K562 (cell line): ENCODE data around the gene TRAIP.

ENCODE experiments used
- CTCF ChIP-seq, 3 experiments: IDR thresholded peaks in 2 of 3; conservative IDR thresholded peaks in 1 of 3; 2 replicates each; pipeline ENCODE4 v1.5.1; 2011 to 2012; ENCODE audit warnings: low read length in 3 of 3, mild to moderate bottlenecking in 3 of 3, control low read depth in 2 of 3, improper control_type of control experiment in 1 of 3, inconsistent platforms in 1 of 3, low read depth in 1 of 3, mixed read lengths in 1 of 3, moderate library complexity in 1 of 3; ENCODE audit not compliant: insufficient read depth in 2 of 3
- YY1 ChIP-seq, 3 experiments: IDR thresholded peaks; 2 replicates each; pipeline ENCODE4 v1.6.1; 2011; ENCODE audit warnings: low read length in 2 of 3, mild to moderate bottlenecking in 2 of 3, moderate library complexity in 2 of 3, borderline replicate concordance in 1 of 3, control low read depth in 1 of 3, low read depth in 1 of 3; ENCODE audit not compliant: insufficient read depth in 3 of 3, insufficient replicate concordance in 2 of 3, control insufficient read depth in 1 of 3, insufficient read length in 1 of 3; ENCODE audit errors: extremely low read depth in 1 of 3
- ZNF12 ChIP-seq: sonication (generic); formaldehyde crosslinking; IDR thresholded peaks from 2 replicates; pipeline ENCODE4 v1.4.0; 2020; ENCODE audit warnings: mild to moderate bottlenecking, missing genetic modification reagents
- ZNF280B ChIP-seq: fragments of 250-450 bp; sonication (Bioruptor Pico); IDR thresholded peaks from 2 replicates; pipeline ENCODE4 v1.5.1; 2021; ENCODE audit warnings: mild to moderate bottlenecking

DNA sequence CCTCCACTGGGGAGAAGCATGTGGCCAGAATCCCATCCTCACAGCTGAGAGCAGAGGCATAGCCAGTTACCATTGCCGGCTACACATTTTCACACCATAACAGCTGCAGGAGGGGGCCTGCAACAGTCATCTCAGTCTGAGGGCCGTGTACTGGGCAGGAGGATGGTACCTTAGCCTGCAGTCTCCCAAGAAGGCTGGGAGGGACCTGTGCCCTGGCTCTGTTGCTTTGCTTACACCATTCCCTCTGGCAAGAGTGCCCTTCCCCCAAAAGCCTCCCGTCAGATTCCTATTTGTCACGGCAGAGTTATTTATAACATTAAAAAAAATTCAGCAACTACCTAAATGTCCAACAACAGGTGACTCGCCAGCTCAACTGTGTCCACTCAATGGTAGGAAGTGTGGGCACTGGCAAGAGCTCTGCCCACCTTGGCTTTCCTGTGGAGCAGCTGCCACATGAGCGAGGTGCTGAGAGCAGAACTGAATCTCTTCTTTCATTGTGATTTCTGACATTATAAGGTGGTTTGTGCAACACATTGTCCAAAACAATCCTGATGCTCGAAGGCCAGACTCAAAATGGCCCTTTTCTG, 8.9 kb upstream of the TRAIP start:
- TF ChIP-seq YY1 (IDR thresholded peaks at IDR 0.05; ENCODE audit: borderline replicate concordance in 1 of 3, control insufficient read depth in 1 of 3, extremely low read depth in 1 of 3, insufficient read depth in 3 of 3, insufficient read length in 1 of 3, insufficient replicate concordance in 2 of 3, low read depth in 1 of 3, low read length in 2 of 3) (no peak), ZNF12 (CRISPR knock-in tag) (no peak), ZNF280B (CRISPR knock-in tag) (no peak), CTCF (IDR thresholded peaks at IDR 0.05 in 2 of 3, conservative IDR thresholded peaks at IDR 0.05 in 1 of 3; ENCODE audit: insufficient read depth in 2 of 3, low read depth in 1 of 3, low read length in 3 of 3) (no peak)
